Left forelimb (tissue), 1 donor: Measurements from ENCODE around the gene NCAM1.

Source experiments
- DNase-seq: peaks from one replicate; pipeline ENCODE4 v3.0.0-alpha.2; 2018; ENCODE audit warnings: low spot score

The NCAM1 gene

DNA sequence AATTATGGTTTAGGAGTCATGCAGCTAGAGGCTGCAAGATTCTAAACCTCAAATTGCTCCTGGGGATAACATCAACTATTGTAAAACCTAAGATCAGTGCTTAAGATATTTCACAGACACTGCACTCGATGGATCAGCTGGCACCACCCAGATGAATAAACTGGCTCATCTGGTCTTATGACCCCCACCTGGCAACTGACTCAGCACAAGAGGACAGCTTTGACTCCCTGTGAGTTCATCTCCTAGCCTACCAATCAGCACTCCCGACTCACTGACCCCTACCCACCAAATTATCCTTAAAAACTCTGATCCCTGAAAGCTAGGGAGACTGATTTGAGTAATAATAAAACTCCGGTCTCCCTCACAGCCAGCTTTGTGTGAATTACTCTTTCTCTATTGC lies 352.4 kb downstream of the NCAM1 start:
- no peak for DNase-seq

DNA sequence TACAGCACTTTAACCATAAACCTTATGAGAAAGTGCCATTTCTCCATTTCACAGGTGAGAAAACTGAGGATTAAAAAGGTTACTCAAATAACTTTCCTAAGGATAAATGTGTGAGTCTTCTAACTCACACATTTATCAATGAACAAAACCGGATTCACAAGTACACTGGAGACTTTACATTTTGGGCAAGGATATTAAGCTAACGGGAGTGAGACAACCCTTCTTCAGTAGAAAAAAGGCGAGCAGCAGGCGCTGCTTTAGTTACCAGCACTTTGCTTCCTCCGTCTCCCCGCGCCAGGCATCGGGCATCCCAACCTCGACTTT lies 352.8 kb downstream of the NCAM1 start:
- no peak for DNase-seq

GRCh38 chr11:113314389-113315301 lies 353.4 kb downstream of the NCAM1 start, which contains the start of gene TTC12:
TSS of gene TTC12 (plus strand) at chr11:113314583. CDS start at chr11:113316258, 1,675 bp downstream.
- DNase-seq: peak; percentile 96

- no peak for DNase-seq
Observed at GRCh38 chr11:113315811-113316210, 354.6 kb downstream of the NCAM1 start.

DNA sequence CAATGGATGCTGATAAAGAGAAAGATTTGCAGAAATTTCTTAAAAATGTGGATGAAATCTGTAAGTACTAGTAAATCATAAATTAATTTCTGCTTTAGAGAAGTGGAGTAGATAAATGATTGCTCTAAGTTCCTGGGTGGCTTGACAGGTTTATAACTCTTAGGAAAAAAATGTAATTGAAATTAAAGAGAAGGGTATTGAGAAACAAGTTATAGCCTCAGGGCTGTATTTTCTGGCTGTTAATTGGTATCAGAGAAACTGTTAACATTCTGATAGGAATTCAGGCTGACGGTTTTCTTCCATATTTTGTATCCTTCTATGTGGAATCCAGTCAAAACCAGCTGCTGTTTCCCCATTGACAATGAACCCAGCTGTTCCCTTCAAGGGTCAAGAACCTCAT lies 355.0 kb downstream of the NCAM1 start:
- DNase-seq: no peak

DNA sequence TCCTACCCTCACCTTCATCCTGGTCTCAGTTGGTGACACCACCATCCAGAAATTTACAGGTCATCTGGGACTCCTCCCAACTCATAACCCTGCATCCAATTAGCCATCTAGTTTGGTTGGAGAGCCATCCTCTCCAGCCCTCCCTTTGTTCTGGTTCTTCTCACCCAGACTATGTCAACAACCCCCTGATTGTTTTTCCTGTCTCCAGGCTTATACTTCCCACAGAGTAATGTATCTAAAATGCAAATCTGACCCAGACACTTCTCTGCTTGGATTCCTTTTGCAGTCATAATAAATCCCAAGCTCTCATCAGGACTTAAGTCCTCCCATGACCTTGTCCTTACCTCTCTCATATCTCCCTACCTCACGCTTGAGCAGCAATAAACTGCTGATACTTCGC lies 356.1 kb downstream of the NCAM1 start:
- no peak for DNase-seq

GRCh38 chr11:113319085-113319484 lies 357.9 kb downstream of the NCAM1 start:
- DNase-seq: no peak

GRCh38 chr11:113322158-113322557 lies 360.9 kb downstream of the NCAM1 start:
- DNase-seq: no peak

DNA sequence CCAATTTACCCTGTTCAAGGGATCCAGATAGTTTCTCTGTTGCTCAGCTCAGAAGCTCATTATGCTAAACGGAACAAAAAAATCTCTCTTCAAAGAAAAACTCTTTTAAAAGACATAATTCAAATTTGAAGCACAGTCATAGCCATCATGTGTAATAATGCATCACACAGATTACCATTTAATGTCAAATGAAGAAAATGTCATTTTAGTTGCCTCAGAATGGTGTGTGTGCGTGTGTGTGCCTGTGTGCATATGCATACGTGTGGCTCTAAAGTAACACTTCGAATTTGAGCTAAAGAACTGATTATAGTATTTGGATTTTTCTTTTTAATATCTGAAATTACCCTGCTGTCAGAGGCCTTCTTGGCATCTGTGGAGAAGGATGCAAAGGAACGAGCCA lies 363.0 kb downstream of the NCAM1 start:
- no peak for DNase-seq
